ENCODE data around the gene CD1E.

DNA sequence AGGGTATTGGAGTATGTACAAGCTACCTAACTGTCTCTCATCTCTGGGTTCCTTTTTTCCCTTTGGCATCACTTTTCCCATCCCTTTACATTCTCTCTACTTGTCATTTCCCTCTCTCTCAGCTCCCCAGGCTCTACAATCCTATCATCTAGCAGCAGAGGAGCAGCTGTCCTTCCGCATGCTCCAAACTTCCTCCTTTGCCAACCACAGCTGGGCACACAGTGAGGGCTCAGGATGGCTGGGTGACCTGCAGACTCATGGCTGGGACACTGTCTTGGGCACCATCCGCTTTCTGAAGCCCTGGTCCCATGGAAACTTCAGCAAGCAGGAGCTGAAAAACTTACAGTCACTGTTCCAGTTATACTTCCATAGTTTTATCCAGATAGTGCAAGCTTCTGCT lies 561 bp downstream of the CD1E start:
- no peak for TF ChIP-seq CHD1 (IDR thresholded peaks at IDR 0.05; ENCODE audit: low read depth, low read length)
- TF ChIP-seq, protein P1, sequence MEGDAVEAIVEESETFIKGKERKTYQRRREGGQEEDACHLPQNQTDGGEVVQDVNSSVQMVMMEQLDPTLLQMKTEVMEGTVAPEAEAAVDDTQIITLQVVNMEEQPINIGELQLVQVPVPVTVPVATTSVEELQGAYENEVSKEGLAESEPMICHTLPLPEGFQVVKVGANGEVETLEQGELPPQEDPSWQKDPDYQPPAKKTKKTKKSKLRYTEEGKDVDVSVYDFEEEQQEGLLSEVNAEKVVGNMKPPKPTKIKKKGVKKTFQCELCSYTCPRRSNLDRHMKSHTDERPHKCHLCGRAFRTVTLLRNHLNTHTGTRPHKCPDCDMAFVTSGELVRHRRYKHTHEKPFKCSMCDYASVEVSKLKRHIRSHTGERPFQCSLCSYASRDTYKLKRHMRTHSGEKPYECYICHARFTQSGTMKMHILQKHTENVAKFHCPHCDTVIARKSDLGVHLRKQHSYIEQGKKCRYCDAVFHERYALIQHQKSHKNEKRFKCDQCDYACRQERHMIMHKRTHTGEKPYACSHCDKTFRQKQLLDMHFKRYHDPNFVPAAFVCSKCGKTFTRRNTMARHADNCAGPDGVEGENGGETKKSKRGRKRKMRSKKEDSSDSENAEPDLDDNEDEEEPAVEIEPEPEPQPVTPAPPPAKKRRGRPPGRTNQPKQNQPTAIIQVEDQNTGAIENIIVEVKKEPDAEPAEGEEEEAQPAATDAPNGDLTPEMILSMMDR (IDR thresholded peaks at IDR 0.05; ENCODE audit: control extremely low read depth in 1 of 3, insufficient read depth in 1 of 3, low read depth in 1 of 3, low read length in 3 of 3): no peak
- TF ChIP-seq PHF8 (conservative IDR thresholded peaks at IDR 0.05; ENCODE audit: low read depth, low read length): no peak
- TF ChIP-seq CHD2 (IDR thresholded peaks at IDR 0.05; ENCODE audit: low read length): no peak
- TF ChIP-seq SP1 (IDR thresholded peaks at IDR 0.05; ENCODE audit: low read depth, low read length): no peak
- no peak for TF ChIP-seq POLR2A (IDR thresholded peaks at IDR 0.05; ENCODE audit: control extremely low read depth in 1 of 2, low read depth in 2 of 2, low read length in 2 of 2)
- TF ChIP-seq BACH1 (IDR thresholded peaks at IDR 0.05; ENCODE audit: low read length): no peak
- TF ChIP-seq, protein P2, sequence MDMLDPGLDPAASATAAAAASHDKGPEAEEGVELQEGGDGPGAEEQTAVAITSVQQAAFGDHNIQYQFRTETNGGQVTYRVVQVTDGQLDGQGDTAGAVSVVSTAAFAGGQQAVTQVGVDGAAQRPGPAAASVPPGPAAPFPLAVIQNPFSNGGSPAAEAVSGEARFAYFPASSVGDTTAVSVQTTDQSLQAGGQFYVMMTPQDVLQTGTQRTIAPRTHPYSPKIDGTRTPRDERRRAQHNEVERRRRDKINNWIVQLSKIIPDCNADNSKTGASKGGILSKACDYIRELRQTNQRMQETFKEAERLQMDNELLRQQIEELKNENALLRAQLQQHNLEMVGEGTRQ (IDR thresholded peaks at IDR 0.05; ENCODE audit: low read length): no peak
- no peak for TF ChIP-seq ASH2L (IDR thresholded peaks at IDR 0.05; ENCODE audit: low read length)
- TF ChIP-seq SIX5 (IDR thresholded peaks at IDR 0.05; ENCODE audit: low read depth, low read length): no peak

Measured in H1 (cell line).